LNCaP clone FGC (cell line): ENCODE data around the gene MYO5C.
A peak's percentile ranks its signal among the peaks of the same experiment; 100 is the strongest.

ENCODE experiments used
- DNase-seq: peaks from one replicate; pipeline ENCODE4 v3.0.0-alpha.2; 2011; ENCODE audit warnings: low read depth
- H3K4me3 ChIP-seq: 2 replicates; pipeline ENCODE4 v1.5.1; 2011; ENCODE audit warnings: mild to moderate bottlenecking, low read depth, low read length, control low read depth
- CTCF ChIP-seq: IDR thresholded peaks from 2 replicates; pipeline ENCODE4 v1.5.1; 2012; ENCODE audit warnings: mild to moderate bottlenecking; ENCODE audit not compliant: control insufficient read depth, insufficient read depth; ENCODE audit errors: extremely low read depth

Gene MYO5C

GRCh38 chr15:52308446-52309153 is 13.0 kb upstream of the MYO5C start:
- no peak for DNase-seq
- H3K4me3 ChIP-seq: no peak overlapping the region
- no peak for TF ChIP-seq CTCF

DNA sequence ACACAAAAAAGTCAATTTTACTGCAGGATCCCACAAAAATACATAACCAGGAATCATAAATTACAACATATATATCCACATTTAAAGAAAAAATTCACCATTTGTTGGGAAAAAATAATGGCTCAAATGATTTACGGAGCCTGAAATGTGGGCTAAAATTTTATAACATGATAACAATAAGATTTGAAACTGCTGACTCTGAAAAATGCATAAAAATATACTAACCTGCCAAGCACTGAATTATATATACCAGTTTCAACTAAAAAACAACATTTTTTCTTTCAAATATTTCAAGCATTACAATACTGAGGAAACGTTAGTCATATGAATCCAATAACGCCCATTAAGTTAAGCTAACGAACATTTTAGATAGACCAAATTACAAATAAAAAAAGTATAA is 12.2 kb upstream of the MYO5C start:
- H3K4me3 ChIP-seq: no peak overlapping the region
- TF ChIP-seq CTCF: no peak
- no peak for DNase-seq

DNA sequence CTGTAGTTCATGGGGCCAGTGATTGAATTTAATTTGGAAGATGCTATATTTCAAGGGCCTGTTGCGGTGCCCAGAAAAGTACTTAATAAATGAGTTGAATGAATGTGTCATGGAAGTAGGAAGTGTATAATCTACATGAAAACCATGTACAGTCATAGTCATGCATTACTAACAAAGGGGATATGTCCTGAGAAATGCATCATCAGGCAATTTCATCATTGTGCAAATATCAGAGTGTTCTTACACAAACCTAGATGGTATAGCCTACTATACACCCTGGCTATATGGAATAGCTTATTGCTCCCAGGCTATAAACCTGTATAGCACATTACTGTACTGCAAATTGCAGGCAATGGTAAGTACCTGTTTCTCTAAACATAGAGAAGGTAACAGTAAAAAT is 10.7 kb upstream of the MYO5C start:
- no peak for DNase-seq
- no peak for TF ChIP-seq CTCF

GRCh38 chr15:52303093-52303772 is 7.6 kb upstream of the MYO5C start:
- TF ChIP-seq CTCF: no peak
- H3K4me3 ChIP-seq: no peak overlapping the region
- no peak for DNase-seq

More for the DNA sequence above, 10.7 kb upstream of the MYO5C start:
- H3K4me3 ChIP-seq: no peak overlapping the region

DNA sequence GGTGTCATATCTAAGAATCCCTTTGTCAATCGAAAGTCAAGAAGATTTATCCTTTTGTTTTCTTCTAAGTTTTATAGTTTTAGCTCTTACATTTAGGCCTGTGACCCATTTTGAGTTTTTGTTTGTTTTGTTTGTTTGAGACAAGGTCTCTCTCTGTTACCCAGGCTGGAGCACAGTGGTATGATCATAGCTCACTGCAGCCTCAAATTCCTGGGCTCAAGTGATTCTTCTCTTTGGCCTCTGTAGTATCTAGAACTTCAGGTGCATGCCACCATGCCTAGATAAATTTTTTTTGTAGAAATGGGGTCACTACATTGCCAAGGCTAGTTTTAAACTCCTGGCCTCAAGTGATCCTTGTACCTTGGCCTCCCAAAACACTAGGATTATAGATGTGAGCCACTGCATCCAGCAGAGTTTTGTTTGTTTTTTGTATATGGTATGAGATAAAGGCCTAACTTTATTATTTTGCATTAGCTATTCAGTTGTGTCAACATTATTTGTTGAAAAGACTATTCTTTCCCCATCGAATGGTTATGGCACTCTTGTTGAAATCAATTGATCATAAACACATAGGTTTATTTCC is 5.8 kb upstream of the MYO5C start:
- TF ChIP-seq CTCF: no peak
- DNase-seq: no peak
- no peak overlapping the region for H3K4me3 ChIP-seq

- no peak for DNase-seq
- H3K4me3 ChIP-seq: peak overlapping the region; percentile 81
- TF ChIP-seq CTCF: no peak
Measured at GRCh38 chr15:52294881-52295420, 653 bp downstream of the MYO5C start.
